ENCODE data around the gene SCAF1. TPM values are rescaled to one million over a fixed set of nuclear protein-coding genes. Genes with fewer than 3 reads are reported as not detected.

Gene SCAF1
- total and polyA plus RNA-seq, 10 of the 15 experiments (the other 5 are each of a cell fraction or from before 2014, with no cell fraction given): 0.18 to 77.0 (median 5.3) TPM

DNA sequence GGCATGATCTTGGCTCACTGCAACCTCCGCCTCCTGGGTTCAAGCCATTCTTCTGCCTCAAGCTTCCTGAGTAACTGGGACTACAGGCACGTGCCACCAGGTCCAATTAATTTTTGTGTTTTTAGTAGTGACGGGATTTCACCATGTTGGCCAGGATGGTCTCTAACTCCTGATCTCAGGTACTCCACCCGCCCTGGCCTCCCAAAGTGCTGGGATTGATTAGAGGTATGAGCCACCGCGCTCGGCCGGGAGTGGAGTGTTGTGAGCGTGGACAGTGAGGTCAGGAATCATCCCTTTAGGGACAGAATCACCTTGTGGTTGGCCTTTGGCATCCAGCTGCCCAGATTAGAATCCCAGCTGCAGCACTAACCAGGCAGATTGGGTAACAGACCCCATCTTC lies 12.3 kb upstream of the SCAF1 start:
- 100% methylated on average over 9 of the region's 9 CpGs for WGBS (ENCODE audit: insufficient coverage, insufficient replicate concordance, low lambda C conversion rate, missing lambda C conversion rate)
- POLR2A ChIA-PET: interaction anchor here (0.8 kb wide), 1 partner anchor 46 kb away, joined by 7 read pairs; no protein-coding TSS in a partner anchor
- Histone ChIP-seq H2AFZ (ENCODE audit: control insufficient read depth, low read depth, low read length) (no peak overlapping the region), H3K4me2 (ENCODE audit: control insufficient read depth, insufficient read depth) (no peak overlapping the region), H3K36me3 (ENCODE audit: control insufficient read depth in 2 of 2, insufficient read depth in 2 of 2, low read length in 1 of 2) (peaks cover 2 to 6% of the 10 kb centered on the region in 2 experiments; a peak in 2 of 4 replicates), H3K27ac (ENCODE audit: control insufficient read depth, insufficient read depth) (no peak overlapping the region), H3K9me3 (replicated peaks; ENCODE audit: control insufficient read depth, insufficient read depth, low read length) (no peaks in the 10 kb centered on the region), H3K79me2 (ENCODE audit: control insufficient read depth, insufficient read depth, low read length) (no peaks in the 10 kb centered on the region), H4K20me1 (ENCODE audit: control insufficient read depth, insufficient read depth) (no peaks in the 10 kb centered on the region), H3K4me3 (no peak overlapping the region), H3K9ac (ENCODE audit: control insufficient read depth, insufficient read depth, low read length) (no peak overlapping the region), H3K27me3 (replicated peaks in 1 of 2; ENCODE audit: control insufficient read depth in 2 of 2, insufficient read depth in 2 of 2, low read length in 1 of 2) (no peaks in the 10 kb centered on the region), H3K4me1 (ENCODE audit: control insufficient read depth, insufficient read depth, low read length) (no peaks in the 10 kb centered on the region)
- CTCF ChIA-PET: no interaction called here
- DNase-seq (ENCODE audit: low read depth, low spot score): no peak
- no peak for FAIRE-seq
- intact Hi-C loops (cut with micrococcal nuclease; ENCODE audit: unreplicated experiment) (no loop called here), in situ Hi-C loops (cut with MboI) (no loop called here)
- BruUV-seq (replicated peaks): no TSS peak
- SMC1A ChIA-PET (ENCODE audit: uncharacterized antibody, unreplicated experiment): interaction anchor here (0.7 kb wide), 1 partner anchor 49 kb away, joined by 3 read pairs; no protein-coding TSS in a partner anchor
- RAD21 ChIA-PET (ENCODE audit: unreplicated experiment): interaction anchor here (1.4 kb wide), 1 partner anchor 11 kb away, joined by 5 read pairs; the partner anchor contains the start of gene RRAS
- ATAC-seq: no peak
- TF ChIP-seq ASH2L (IDR thresholded peaks at IDR 0.05; ENCODE audit: borderline replicate concordance, low read depth) (no peak), EED (IDR thresholded peaks at IDR 0.05; ENCODE audit: low read depth) (no peak), POU2F2 (IDR thresholded peaks at IDR 0.05; ENCODE audit: borderline replicate concordance, low read depth, low read length) (no peak), IKZF2 (IDR thresholded peaks at IDR 0.05) (no peak), TBL1XR1 (IDR thresholded peaks at IDR 0.05; ENCODE audit: low read depth, low read length) (no peak), NBN (IDR thresholded peaks at IDR 0.05) (no peak), CREM (IDR thresholded peaks at IDR 0.05; ENCODE audit: low read depth) (no peak), TAF1 (IDR thresholded peaks at IDR 0.05; ENCODE audit: borderline replicate concordance, low read depth, low read length) (no peak), EGR1 (IDR thresholded peaks at IDR 0.05; ENCODE audit: borderline replicate concordance in 1 of 2, low read depth in 2 of 2, low read length in 2 of 2) (no peak)
- TF ChIP-seq, protein P1, sequence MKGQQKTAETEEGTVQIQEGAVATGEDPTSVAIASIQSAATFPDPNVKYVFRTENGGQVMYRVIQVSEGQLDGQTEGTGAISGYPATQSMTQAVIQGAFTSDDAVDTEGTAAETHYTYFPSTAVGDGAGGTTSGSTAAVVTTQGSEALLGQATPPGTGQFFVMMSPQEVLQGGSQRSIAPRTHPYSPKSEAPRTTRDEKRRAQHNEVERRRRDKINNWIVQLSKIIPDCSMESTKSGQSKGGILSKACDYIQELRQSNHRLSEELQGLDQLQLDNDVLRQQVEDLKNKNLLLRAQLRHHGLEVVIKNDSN (IDR thresholded peaks at IDR 0.05; ENCODE audit: borderline replicate concordance, extremely low read length, insufficient read depth, low read depth, low read length): no peak
- TF ChIP-seq, protein P2, sequence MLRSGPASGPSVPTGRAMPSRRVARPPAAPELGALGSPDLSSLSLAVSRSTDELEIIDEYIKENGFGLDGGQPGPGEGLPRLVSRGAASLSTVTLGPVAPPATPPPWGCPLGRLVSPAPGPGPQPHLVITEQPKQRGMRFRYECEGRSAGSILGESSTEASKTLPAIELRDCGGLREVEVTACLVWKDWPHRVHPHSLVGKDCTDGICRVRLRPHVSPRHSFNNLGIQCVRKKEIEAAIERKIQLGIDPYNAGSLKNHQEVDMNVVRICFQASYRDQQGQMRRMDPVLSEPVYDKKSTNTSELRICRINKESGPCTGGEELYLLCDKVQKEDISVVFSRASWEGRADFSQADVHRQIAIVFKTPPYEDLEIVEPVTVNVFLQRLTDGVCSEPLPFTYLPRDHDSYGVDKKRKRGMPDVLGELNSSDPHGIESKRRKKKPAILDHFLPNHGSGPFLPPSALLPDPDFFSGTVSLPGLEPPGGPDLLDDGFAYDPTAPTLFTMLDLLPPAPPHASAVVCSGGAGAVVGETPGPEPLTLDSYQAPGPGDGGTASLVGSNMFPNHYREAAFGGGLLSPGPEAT (IDR thresholded peaks at IDR 0.05; ENCODE audit: low read depth): no peak
- TF ChIP-seq, protein P3, sequence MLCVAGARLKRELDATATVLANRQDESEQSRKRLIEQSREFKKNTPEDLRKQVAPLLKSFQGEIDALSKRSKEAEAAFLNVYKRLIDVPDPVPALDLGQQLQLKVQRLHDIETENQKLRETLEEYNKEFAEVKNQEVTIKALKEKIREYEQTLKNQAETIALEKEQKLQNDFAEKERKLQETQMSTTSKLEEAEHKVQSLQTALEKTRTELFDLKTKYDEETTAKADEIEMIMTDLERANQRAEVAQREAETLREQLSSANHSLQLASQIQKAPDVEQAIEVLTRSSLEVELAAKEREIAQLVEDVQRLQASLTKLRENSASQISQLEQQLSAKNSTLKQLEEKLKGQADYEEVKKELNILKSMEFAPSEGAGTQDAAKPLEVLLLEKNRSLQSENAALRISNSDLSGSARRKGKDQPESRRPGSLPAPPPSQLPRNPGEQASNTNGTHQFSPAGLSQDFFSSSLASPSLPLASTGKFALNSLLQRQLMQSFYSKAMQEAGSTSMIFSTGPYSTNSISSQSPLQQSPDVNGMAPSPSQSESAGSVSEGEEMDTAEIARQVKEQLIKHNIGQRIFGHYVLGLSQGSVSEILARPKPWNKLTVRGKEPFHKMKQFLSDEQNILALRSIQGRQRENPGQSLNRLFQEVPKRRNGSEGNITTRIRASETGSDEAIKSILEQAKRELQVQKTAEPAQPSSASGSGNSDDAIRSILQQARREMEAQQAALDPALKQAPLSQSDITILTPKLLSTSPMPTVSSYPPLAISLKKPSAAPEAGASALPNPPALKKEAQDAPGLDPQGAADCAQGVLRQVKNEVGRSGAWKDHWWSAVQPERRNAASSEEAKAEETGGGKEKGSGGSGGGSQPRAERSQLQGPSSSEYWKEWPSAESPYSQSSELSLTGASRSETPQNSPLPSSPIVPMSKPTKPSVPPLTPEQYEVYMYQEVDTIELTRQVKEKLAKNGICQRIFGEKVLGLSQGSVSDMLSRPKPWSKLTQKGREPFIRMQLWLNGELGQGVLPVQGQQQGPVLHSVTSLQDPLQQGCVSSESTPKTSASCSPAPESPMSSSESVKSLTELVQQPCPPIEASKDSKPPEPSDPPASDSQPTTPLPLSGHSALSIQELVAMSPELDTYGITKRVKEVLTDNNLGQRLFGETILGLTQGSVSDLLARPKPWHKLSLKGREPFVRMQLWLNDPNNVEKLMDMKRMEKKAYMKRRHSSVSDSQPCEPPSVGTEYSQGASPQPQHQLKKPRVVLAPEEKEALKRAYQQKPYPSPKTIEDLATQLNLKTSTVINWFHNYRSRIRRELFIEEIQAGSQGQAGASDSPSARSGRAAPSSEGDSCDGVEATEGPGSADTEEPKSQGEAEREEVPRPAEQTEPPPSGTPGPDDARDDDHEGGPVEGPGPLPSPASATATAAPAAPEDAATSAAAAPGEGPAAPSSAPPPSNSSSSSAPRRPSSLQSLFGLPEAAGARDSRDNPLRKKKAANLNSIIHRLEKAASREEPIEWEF (IDR thresholded peaks at IDR 0.05; ENCODE audit: insufficient replicate concordance, low read depth, low read length): no peak
- TF ChIP-seq, protein P4, sequence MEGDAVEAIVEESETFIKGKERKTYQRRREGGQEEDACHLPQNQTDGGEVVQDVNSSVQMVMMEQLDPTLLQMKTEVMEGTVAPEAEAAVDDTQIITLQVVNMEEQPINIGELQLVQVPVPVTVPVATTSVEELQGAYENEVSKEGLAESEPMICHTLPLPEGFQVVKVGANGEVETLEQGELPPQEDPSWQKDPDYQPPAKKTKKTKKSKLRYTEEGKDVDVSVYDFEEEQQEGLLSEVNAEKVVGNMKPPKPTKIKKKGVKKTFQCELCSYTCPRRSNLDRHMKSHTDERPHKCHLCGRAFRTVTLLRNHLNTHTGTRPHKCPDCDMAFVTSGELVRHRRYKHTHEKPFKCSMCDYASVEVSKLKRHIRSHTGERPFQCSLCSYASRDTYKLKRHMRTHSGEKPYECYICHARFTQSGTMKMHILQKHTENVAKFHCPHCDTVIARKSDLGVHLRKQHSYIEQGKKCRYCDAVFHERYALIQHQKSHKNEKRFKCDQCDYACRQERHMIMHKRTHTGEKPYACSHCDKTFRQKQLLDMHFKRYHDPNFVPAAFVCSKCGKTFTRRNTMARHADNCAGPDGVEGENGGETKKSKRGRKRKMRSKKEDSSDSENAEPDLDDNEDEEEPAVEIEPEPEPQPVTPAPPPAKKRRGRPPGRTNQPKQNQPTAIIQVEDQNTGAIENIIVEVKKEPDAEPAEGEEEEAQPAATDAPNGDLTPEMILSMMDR (IDR thresholded peaks at IDR 0.05 in 2 of 3, conservative IDR thresholded peaks at IDR 0.05 in 1 of 3; ENCODE audit: control insufficient read depth in 2 of 3, extremely low read depth in 1 of 3, insufficient read depth in 1 of 3, low read depth in 3 of 3, low read length in 3 of 3): no peak
